ENCODE results near the gene PACSIN1. TPM values are rescaled to one million over a fixed set of nuclear protein-coding genes. Genes with fewer than 3 reads are reported as not detected.

Gene PACSIN1
- total and polyA plus RNA-seq, 4 donors = 0.03 to 0.17 (median 0.15) TPM

DNA sequence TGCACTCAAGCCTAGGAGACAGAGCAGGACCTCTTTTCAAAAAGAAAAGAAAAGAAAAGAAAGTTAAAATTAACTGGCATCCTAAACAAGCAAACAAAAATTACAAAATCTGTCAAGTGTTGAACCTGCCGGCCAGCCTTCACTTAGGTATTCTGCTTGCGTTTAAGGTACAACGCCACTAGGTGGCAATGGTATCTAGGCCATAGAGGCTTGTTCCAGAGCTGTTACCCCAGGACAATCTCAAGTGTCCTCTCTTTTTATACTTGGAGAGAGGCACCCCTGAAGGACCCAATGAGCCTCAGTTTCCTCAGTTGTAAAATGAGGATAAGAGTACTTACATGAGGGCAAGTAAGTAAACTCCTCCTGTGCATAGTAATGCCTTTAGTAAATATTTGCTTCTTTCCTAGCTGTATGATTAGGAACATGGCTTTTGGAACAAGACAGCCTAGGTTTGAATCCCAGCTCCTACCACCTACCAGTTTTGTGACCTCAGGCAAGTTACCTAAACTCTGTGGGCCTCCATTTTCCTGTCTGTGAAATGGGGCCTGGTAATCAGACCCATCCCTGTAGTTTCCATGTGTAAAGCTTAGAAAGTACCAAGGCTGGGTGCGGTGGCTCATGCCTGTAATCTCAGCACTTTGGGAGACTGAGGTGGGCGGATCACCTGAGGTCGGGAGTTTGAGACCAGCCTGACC, 5.8 kb upstream of the PACSIN1 start:
- peak; percentile 47 for DNase-seq (ENCODE audit: low spot score)
- TF ChIP-seq, protein P1, sequence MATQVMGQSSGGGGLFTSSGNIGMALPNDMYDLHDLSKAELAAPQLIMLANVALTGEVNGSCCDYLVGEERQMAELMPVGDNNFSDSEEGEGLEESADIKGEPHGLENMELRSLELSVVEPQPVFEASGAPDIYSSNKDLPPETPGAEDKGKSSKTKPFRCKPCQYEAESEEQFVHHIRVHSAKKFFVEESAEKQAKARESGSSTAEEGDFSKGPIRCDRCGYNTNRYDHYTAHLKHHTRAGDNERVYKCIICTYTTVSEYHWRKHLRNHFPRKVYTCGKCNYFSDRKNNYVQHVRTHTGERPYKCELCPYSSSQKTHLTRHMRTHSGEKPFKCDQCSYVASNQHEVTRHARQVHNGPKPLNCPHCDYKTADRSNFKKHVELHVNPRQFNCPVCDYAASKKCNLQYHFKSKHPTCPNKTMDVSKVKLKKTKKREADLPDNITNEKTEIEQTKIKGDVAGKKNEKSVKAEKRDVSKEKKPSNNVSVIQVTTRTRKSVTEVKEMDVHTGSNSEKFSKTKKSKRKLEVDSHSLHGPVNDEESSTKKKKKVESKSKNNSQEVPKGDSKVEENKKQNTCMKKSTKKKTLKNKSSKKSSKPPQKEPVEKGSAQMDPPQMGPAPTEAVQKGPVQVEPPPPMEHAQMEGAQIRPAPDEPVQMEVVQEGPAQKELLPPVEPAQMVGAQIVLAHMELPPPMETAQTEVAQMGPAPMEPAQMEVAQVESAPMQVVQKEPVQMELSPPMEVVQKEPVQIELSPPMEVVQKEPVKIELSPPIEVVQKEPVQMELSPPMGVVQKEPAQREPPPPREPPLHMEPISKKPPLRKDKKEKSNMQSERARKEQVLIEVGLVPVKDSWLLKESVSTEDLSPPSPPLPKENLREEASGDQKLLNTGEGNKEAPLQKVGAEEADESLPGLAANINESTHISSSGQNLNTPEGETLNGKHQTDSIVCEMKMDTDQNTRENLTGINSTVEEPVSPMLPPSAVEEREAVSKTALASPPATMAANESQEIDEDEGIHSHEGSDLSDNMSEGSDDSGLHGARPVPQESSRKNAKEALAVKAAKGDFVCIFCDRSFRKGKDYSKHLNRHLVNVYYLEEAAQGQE (IDR thresholded peaks at IDR 0.05) = no peak
- no peak for TF ChIP-seq HNF4G (IDR thresholded peaks at IDR 0.05)
- peak; percentile 4 to 33 for TF ChIP-seq HNF4A (conservative IDR thresholded peaks at IDR 0.05)
- peak; percentile 96 to 97 for TF ChIP-seq RAD21 (IDR thresholded peaks at IDR 0.05)
- TF ChIP-seq, protein P2, sequence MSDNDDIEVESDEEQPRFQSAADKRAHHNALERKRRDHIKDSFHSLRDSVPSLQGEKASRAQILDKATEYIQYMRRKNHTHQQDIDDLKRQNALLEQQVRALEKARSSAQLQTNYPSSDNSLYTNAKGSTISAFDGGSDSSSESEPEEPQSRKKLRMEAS (IDR thresholded peaks at IDR 0.05) = no peak
- no peak for TF ChIP-seq SP1 (IDR thresholded peaks at IDR 0.05)
- no peak for TF ChIP-seq GABPA (IDR thresholded peaks at IDR 0.05 in 1 of 2, conservative IDR thresholded peaks at IDR 0.05 in 1 of 2)
- TF ChIP-seq, protein P3, sequence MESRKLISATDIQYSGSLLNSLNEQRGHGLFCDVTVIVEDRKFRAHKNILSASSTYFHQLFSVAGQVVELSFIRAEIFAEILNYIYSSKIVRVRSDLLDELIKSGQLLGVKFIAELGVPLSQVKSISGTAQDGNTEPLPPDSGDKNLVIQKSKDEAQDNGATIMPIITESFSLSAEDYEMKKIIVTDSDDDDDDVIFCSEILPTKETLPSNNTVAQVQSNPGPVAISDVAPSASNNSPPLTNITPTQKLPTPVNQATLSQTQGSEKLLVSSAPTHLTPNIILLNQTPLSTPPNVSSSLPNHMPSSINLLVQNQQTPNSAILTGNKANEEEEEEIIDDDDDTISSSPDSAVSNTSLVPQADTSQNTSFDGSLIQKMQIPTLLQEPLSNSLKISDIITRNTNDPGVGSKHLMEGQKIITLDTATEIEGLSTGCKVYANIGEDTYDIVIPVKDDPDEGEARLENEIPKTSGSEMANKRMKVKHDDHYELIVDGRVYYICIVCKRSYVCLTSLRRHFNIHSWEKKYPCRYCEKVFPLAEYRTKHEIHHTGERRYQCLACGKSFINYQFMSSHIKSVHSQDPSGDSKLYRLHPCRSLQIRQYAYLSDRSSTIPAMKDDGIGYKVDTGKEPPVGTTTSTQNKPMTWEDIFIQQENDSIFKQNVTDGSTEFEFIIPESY (IDR thresholded peaks at IDR 0.05) = no peak
- TF ChIP-seq JUND (IDR thresholded peaks at IDR 0.05) = no peak
- TF ChIP-seq EGR1 (IDR thresholded peaks at IDR 0.05; ENCODE audit: low read depth in 2 of 2) = no peak
- TF ChIP-seq TAF1 (conservative IDR thresholded peaks at IDR 0.05) = no peak
- TF ChIP-seq RXRA (IDR thresholded peaks at IDR 0.05) = no peak
- TF ChIP-seq, protein P4, sequence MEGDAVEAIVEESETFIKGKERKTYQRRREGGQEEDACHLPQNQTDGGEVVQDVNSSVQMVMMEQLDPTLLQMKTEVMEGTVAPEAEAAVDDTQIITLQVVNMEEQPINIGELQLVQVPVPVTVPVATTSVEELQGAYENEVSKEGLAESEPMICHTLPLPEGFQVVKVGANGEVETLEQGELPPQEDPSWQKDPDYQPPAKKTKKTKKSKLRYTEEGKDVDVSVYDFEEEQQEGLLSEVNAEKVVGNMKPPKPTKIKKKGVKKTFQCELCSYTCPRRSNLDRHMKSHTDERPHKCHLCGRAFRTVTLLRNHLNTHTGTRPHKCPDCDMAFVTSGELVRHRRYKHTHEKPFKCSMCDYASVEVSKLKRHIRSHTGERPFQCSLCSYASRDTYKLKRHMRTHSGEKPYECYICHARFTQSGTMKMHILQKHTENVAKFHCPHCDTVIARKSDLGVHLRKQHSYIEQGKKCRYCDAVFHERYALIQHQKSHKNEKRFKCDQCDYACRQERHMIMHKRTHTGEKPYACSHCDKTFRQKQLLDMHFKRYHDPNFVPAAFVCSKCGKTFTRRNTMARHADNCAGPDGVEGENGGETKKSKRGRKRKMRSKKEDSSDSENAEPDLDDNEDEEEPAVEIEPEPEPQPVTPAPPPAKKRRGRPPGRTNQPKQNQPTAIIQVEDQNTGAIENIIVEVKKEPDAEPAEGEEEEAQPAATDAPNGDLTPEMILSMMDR (IDR thresholded peaks at IDR 0.05; ENCODE audit: low read depth, low read length, missing input control) = peak; percentile 71
- TF ChIP-seq, protein P5, sequence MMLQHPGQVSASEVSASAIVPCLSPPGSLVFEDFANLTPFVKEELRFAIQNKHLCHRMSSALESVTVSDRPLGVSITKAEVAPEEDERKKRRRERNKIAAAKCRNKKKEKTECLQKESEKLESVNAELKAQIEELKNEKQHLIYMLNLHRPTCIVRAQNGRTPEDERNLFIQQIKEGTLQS (IDR thresholded peaks at IDR 0.05) = no peak

More for the DNA sequence above, 5.8 kb upstream of the PACSIN1 start:
- Histone ChIP-seq H3K27ac (ENCODE audit: low read depth in 1 of 2, low read length in 2 of 2) (no peak overlapping the region), H3K4me1 (ENCODE audit: control insufficient read depth in 4 of 4, insufficient read depth in 4 of 4, low read length in 3 of 4) (peaks cover 0 to 8% (median 4%) of the 10 kb centered on the region in 4 donors), H3K9ac (ENCODE audit: low read depth in 1 of 2, low read length in 2 of 2) (no peak overlapping the region), H3K36me3 (ENCODE audit: control insufficient read depth in 4 of 4, insufficient read depth in 3 of 4, low read depth in 1 of 4, low read length in 3 of 4) (no peaks in the 10 kb centered on the region), H3K27me3 (ENCODE audit: control insufficient read depth in 4 of 4, insufficient read depth in 4 of 4, low read length in 3 of 4) (peaks cover 0 to 2% (median 0%) of the 10 kb centered on the region in 4 donors), H3K4me3 (ENCODE audit: low read depth in 1 of 3, low read length in 3 of 3) (no peak overlapping the region), H3K9me3 (ENCODE audit: control insufficient read depth in 4 of 4, low read length in 3 of 4) (no peaks in the 10 kb centered on the region)
- WGBS = 45% methylated on average over 6 of the region's 6 CpGs
